GM21737 (cell line): ENCODE data around the gene ZNF529.
"Not testable (repeated sequence)": the region's sequence is repeated elsewhere in the genome, so short reads cannot be mapped to it uniquely, and the experiment has no call there.

Source experiments
- ATAC-seq: cut with Tn5 transposase; IDR thresholded peaks from one replicate; pipeline ENCODE4 v1.9.1; 2021; ENCODE audit warnings: mild to moderate bottlenecking, moderate library complexity; ENCODE audit not compliant: unreplicated experiment

The ZNF529 gene

GRCh38 chr19:36573020-36573894 lies at the start of gene ZNF529:
TSS of gene ZNF529 (minus strand) at chr19:36573292. CDS start at chr19:36572346, 946 bp downstream.
- ATAC-seq = peak; percentile 86

GRCh38 chr19:36605877-36606478 lies 32.9 kb upstream of the ZNF529 start:
- ATAC-seq = no peak

GRCh38 chr19:36605101-36605876 lies 32.2 kb upstream of the ZNF529 start, which contains the start of gene ZNF382:
TSS of gene ZNF382 (plus strand) at chr19:36605313. CDS start at chr19:36609915, 4,602 bp downstream.
- peak; percentile 53 for ATAC-seq

GRCh38 chr19:36604656-36605100 lies 31.6 kb upstream of the ZNF529 start:
- ATAC-seq = peak; percentile 72

- not testable (repeated sequence) for ATAC-seq
Observed at GRCh38 chr19:36602681-36603080, 29.6 kb upstream of the ZNF529 start.

- no peak for ATAC-seq
Observed at GRCh38 chr19:36579255-36579654, 6.2 kb upstream of the ZNF529 start.

- no peak for ATAC-seq
Observed at GRCh38 chr19:36577271-36577996, 4.3 kb upstream of the ZNF529 start.

- no peak for ATAC-seq
Observed at GRCh38 chr19:36574741-36575140, 1.6 kb upstream of the ZNF529 start.

- ATAC-seq = no peak
Observed at GRCh38 chr19:36573895-36574720, 1.0 kb upstream of the ZNF529 start.

GRCh38 chr19:36572593-36573019 lies 486 bp downstream of the ZNF529 start:
- ATAC-seq = no peak

- no peak for ATAC-seq
Observed at GRCh38 chr19:36564391-36564790, 8.7 kb downstream of the ZNF529 start.

GRCh38 chr19:36547001-36547732 lies 25.9 kb downstream of the ZNF529 start:
- no peak for ATAC-seq

GRCh38 chr19:36528921-36529518 lies 44.1 kb downstream of the ZNF529 start:
- ATAC-seq = no peak

- peak; percentile 85 for ATAC-seq
Observed at GRCh38 chr19:36528194-36528920, 44.7 kb downstream of the ZNF529 start, which contains the start of gene ZNF260. TSS of gene ZNF260 (minus strand) at chr19:36528271. CDS start at chr19:36515238, 13,033 bp downstream.

- ATAC-seq = no peak
Observed at GRCh38 chr19:36527873-36528193, 45.3 kb downstream of the ZNF529 start.

GRCh38 chr19:36527341-36527740 lies 45.8 kb downstream of the ZNF529 start:
- ATAC-seq = no peak

GRCh38 chr19:36526581-36526980 lies 46.5 kb downstream of the ZNF529 start:
- ATAC-seq = no peak

GRCh38 chr19:36524617-36525016 lies 48.5 kb downstream of the ZNF529 start:
- ATAC-seq = no peak
